WERI-Rb-1 (cell line): ENCODE data around the gene HAUS8.

Experiments used
- DNase-seq: peaks from one replicate; pipeline ENCODE4 v3.0.0-alpha.2; 2020
- H3K27ac ChIP-seq: fragments of 250-450 bp; sonication (Bioruptor Pico); 2 replicates; pipeline ENCODE4 v1.5.1; 2020; ENCODE audit warnings: mild to moderate bottlenecking, moderate library complexity
- H3K27me3 ChIP-seq: fragments of 250-450 bp; sonication (Bioruptor Pico); 2 replicates; pipeline ENCODE4 v1.5.1; 2021; ENCODE audit warnings: mild to moderate bottlenecking, low read depth, moderate library complexity; ENCODE audit not compliant: insufficient read depth, severe bottlenecking
- H3K36me3 ChIP-seq: fragments of 250-450 bp; sonication (Bioruptor Pico); 2 replicates; pipeline ENCODE4 v1.5.1; 2020; ENCODE audit warnings: mild to moderate bottlenecking, moderate library complexity
- H3K4me3 ChIP-seq: 2 replicates; pipeline ENCODE4 v1.5.1; 2011; ENCODE audit warnings: low read depth, mild to moderate bottlenecking, control low read depth, low read length
- H3K9me3 ChIP-seq: fragments of 250-450 bp; sonication (Bioruptor Pico); 2 replicates; pipeline ENCODE4 v1.5.1; 2021; ENCODE audit warnings: mild to moderate bottlenecking, moderate library complexity; ENCODE audit not compliant: severe bottlenecking
- CTCF ChIP-seq: IDR thresholded peaks from 2 replicates; pipeline ENCODE4 v1.5.1; 2011; ENCODE audit warnings: low read depth, mild to moderate bottlenecking, control low read depth, inconsistent platforms, low read length

Gene HAUS8

GRCh38 chr19:17075035-17075863, at the start of gene HAUS8, which contains the start of gene MYO9B:
TSS of gene HAUS8 (minus strand) at chr19:17075452. CDS start at chr19:17075422, 30 bp downstream.
TSS of gene MYO9B (plus strand) at chr19:17075777. CDS start at chr19:17101718, 25,941 bp downstream.
- peak within 1 kb of the TSS; percentile 99 for H3K27ac ChIP-seq
- H3K36me3 ChIP-seq = peaks cover 37% of the 10 kb centered on the region
- no peaks in the 10 kb centered on the region for H3K9me3 ChIP-seq

GRCh38 chr19:17124025-17124424, 48.8 kb upstream of the HAUS8 start:
- Histone ChIP-seq H3K27ac (no peak overlapping the region), H3K36me3 (peaks cover 14% of the 10 kb centered on the region), H3K27me3 (no peaks in the 10 kb centered on the region), H3K9me3 (no peaks in the 10 kb centered on the region), H3K4me3 (no peak overlapping the region)
- DNase-seq = no peak
- no peak for TF ChIP-seq CTCF

More at GRCh38 chr19:17075035-17075863, at the start of gene HAUS8, which contains the start of gene MYO9B:
- Histone ChIP-seq H3K4me3 (peak within 1 kb of the TSS; percentile 79), H3K27me3 (no peaks in the 10 kb centered on the region)
- TF ChIP-seq CTCF = no peak
- peak; percentile 99 for DNase-seq

GRCh38 chr19:17123041-17123440, 47.8 kb upstream of the HAUS8 start:
- no peak for TF ChIP-seq CTCF
- H3K36me3 ChIP-seq = peaks cover 17% of the 10 kb centered on the region
- no peak overlapping the region for H3K4me3 ChIP-seq
- no peaks in the 10 kb centered on the region for H3K27me3 ChIP-seq
- no peaks in the 10 kb centered on the region for H3K9me3 ChIP-seq
- H3K27ac ChIP-seq = no peak overlapping the region
- DNase-seq = no peak

GRCh38 chr19:17121736-17122293, 46.6 kb upstream of the HAUS8 start:
- DNase-seq = no peak
- Histone ChIP-seq H3K9me3 (no peaks in the 10 kb centered on the region), H3K27me3 (no peaks in the 10 kb centered on the region), H3K36me3 (peaks cover 17% of the 10 kb centered on the region), H3K4me3 (no peak overlapping the region), H3K27ac (no peak overlapping the region)
- no peak for TF ChIP-seq CTCF

GRCh38 chr19:17118957-17119356, 43.7 kb upstream of the HAUS8 start:
- no peak overlapping the region for H3K27ac ChIP-seq
- peaks cover 16% of the 10 kb centered on the region for H3K36me3 ChIP-seq
- H3K27me3 ChIP-seq = no peaks in the 10 kb centered on the region
- no peaks in the 10 kb centered on the region for H3K9me3 ChIP-seq
- no peak for TF ChIP-seq CTCF
- DNase-seq = no peak
- H3K4me3 ChIP-seq = no peak overlapping the region
